HepG2 (cell line): Measurements from ENCODE around the gene STKLD1. TPM values are rescaled to one million over a fixed set of nuclear protein-coding genes. Genes with fewer than 3 reads are reported as not detected.
A peak's percentile ranks its signal among the peaks of the same experiment; 100 is the strongest.

Experiments used
- KLF16 ChIP-seq, 2 experiments: sonication (generic) in 1 of 2; formaldehyde crosslinking in 1 of 2; IDR thresholded peaks; 2 replicates each; pipeline versions ENCODE4 v1.6.1 to v1.8.0; 2016 to 2023; ENCODE audit warnings: missing genetic modification reagents in 2 of 2, missing compliant biosample characterization in 1 of 2
- NR0B2 ChIP-seq: sonication (generic); formaldehyde crosslinking; IDR thresholded peaks from 2 replicates; pipeline ENCODE4 v1.4.0; 2020; ENCODE audit warnings: mild to moderate bottlenecking, missing genetic modification reagents
- PCBP1 ChIP-seq: fragments of 200-400 bp; formaldehyde crosslinking; IDR thresholded peaks from 2 replicates; pipeline ENCODE4 v1.6.1; 2017; ENCODE audit warnings: mild to moderate bottlenecking, low read depth, low read length, borderline replicate concordance
- REL ChIP-seq: sonication (generic); formaldehyde crosslinking; conservative IDR thresholded peaks from 2 replicates; pipeline ENCODE4 v1.8.0; 2022; ENCODE audit warnings: mild to moderate bottlenecking, missing genetic modification reagents, moderate library complexity
- SIX1 ChIP-seq: sonication (generic); formaldehyde crosslinking; IDR thresholded peaks from 2 replicates; pipeline ENCODE4 v1.4.0; 2020; ENCODE audit warnings: missing genetic modification reagents, borderline replicate concordance
- SMAD1 ChIP-seq: sonication (generic); formaldehyde crosslinking; IDR thresholded peaks from 2 replicates; pipeline ENCODE4 v1.4.0; 2020; ENCODE audit warnings: missing genetic modification reagents, low read depth, mild to moderate bottlenecking, borderline replicate concordance
- YY1 ChIP-seq: IDR thresholded peaks from 2 replicates; pipeline ENCODE4 v1.6.1; 2011; ENCODE audit warnings: low read length, low read depth, moderate library complexity, mild to moderate bottlenecking; ENCODE audit not compliant: insufficient read depth, insufficient replicate concordance
- ZMAT5 ChIP-seq: sonication (generic); formaldehyde crosslinking; IDR thresholded peaks from 2 replicates; pipeline ENCODE4 v1.5.0; 2020; ENCODE audit warnings: mild to moderate bottlenecking, low read depth, missing genetic modification reagents, borderline replicate concordance
- ZNF251 ChIP-seq: sonication (generic); formaldehyde crosslinking; IDR thresholded peaks from 2 replicates; pipeline ENCODE4 v1.9.0; 2021; ENCODE audit warnings: mild to moderate bottlenecking, missing genetic modification reagents
- ZNF280D ChIP-seq: sonication (generic); formaldehyde crosslinking; IDR thresholded peaks from 2 replicates; pipeline ENCODE4 v1.5.1; 2020; ENCODE audit warnings: mild to moderate bottlenecking, missing genetic modification reagents
- ZNF580 ChIP-seq: IDR thresholded peaks from 2 replicates; pipeline ENCODE4 v1.6.1; 2016; ENCODE audit warnings: low read depth, borderline replicate concordance
- ZNF609 ChIP-seq: sonication (generic); formaldehyde crosslinking; IDR thresholded peaks from 2 replicates; pipeline ENCODE4 v1.4.0; 2020; ENCODE audit warnings: mild to moderate bottlenecking, missing genetic modification reagents, borderline replicate concordance
- ZNF780A ChIP-seq: sonication (generic); formaldehyde crosslinking; IDR thresholded peaks from 2 replicates; pipeline ENCODE4 v1.8.0; 2022; ENCODE audit warnings: mild to moderate bottlenecking, missing genetic modification reagents, moderate library complexity
- ZXDC ChIP-seq: sonication (generic); formaldehyde crosslinking; IDR thresholded peaks from 2 replicates; pipeline ENCODE4 v1.5.0; 2020; ENCODE audit warnings: mild to moderate bottlenecking, missing genetic modification reagents
- polyA plus RNA-seq, 8 experiments: library from polyadenylated mRNA; depleted of rRNA in 3 of 8; stranded (reverse) in 7 of 8; unstranded in 1 of 8; fragments of >200 nt; fragmentation: Illumina TruSeq in 4 of 8; extraction: Trizol in 4 of 8; gene quantifications; 2 replicates each; pipeline versions ENCODE4 v1.2.1 to v1.2.3, GENCODE V29; 2011 to 2016; ENCODE audit warnings: low read depth in 4 of 8, missing spikeins in 1 of 8, mixed read lengths in 1 of 8; ENCODE audit not compliant: insufficient read depth in 1 of 8
- total RNA-seq, 5 experiments: library from RNA; depleted of rRNA; stranded (reverse); fragments of >200 nt; fragmentation: Illumina TruSeq; extraction: Trizol; gene quantifications; 2 replicates each; pipeline ENCODE4 v1.2.3, GENCODE V29; 2016; ENCODE audit warnings: low read depth in 1 of 5

Gene STKLD1
- total and polyA plus RNA-seq, 2 of the 13 experiments (the other 11 are each of a cell fraction or from before 2014, with no cell fraction given) = 1.5 to 2.2 TPM

GRCh38 chr9:133335924-133336811 lies 40.0 kb upstream of the STKLD1 start, which contains the start of gene SURF6 (continued):
- TF ChIP-seq ZXDC (CRISPR knock-in tag) = peak; percentile 66; the same call in 1 of the 2 replicates
- peak; percentile 96 for TF ChIP-seq ZNF580 (CRISPR knock-in tag)
- TF ChIP-seq ZNF609 (CRISPR knock-in tag) = 0 out of 2 replicates have a peak, but pooled peaks have one; percentile 29
- peak; percentile 92 for TF ChIP-seq YY1
- no peak for TF ChIP-seq SIX1 (CRISPR knock-in tag)
- peak; percentile 85; the same call in 1 of the 2 replicates for TF ChIP-seq REL (CRISPR knock-in tag)
- TF ChIP-seq ZMAT5 (CRISPR knock-in tag) = no peak
- peak; percentile 14 to 97; a peak in 2 of 4 replicates for TF ChIP-seq KLF16 (CRISPR knock-in tag; IDR thresholded peaks at IDR 0.05)
- peak; percentile 96; the same call in 1 of the 2 replicates for TF ChIP-seq SMAD1 (CRISPR knock-in tag)
- peak; percentile 85 for TF ChIP-seq NR0B2 (CRISPR knock-in tag)
- TF ChIP-seq PCBP1 = no peak
- 0 out of 2 replicates have a peak, but pooled peaks have one; percentile 10 for TF ChIP-seq ZNF780A
- TF ChIP-seq ZNF280D (CRISPR knock-in tag) = peak; percentile 67; the same call in 1 of the 2 replicates
- TF ChIP-seq ZNF251 = no peak
